ENCODE measurements around the gene FRAS1. TPM values are rescaled to one million over a fixed set of nuclear protein-coding genes. Genes with fewer than 3 reads are reported as not detected.
A peak's percentile ranks its signal among the peaks of the same experiment; 100 is the strongest.

The FRAS1 gene
- total and polyA plus RNA-seq, 2 of the 8 experiments (the other 6 are each of a cell fraction or from before 2014, with no cell fraction given): 38.5 to 109 TPM

DNA sequence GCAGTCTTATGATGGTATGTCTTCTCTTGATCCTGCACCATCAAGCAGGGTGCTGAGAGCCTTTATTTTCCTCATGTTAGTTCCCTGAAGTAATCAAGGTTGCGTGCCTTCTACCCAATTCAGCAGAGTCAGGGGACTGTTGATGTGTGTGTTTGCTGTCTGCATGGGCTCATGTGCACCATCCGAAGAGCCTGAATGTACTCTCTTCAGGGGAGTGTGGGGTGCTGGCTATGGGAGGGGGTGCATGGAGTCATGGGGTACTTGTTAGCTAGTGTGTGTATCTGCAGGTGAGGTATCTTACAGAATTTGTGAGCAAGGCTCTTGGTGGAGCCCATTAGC is 340.1 kb downstream of the FRAS1 start:
- FAIRE-seq (peak; percentile 7), DNase-seq (ENCODE audit: low read depth in 1 of 2, low spot score in 2 of 2) (no peak)
- Histone ChIP-seq H4K20me1 (replicated peaks in 1 of 2; ENCODE audit: control insufficient read depth in 1 of 2, insufficient read depth in 2 of 2, low read length in 2 of 2) (no peaks in the 10 kb centered on the region), H2AK5ac (ENCODE audit: low read depth, low read length) (peak overlapping the region; percentile 97), H3K14ac (ENCODE audit: insufficient read length) (no peak overlapping the region), H3K9me3 (ENCODE audit: insufficient read depth in 2 of 2, low read depth in 1 of 2, low read length in 1 of 2) (no peaks in the 10 kb centered on the region; a peak in 1 of 4 replicates), H3K9ac (replicated peaks in 1 of 4; ENCODE audit: extremely low read depth in 1 of 4, low read depth in 3 of 4, low read length in 3 of 4) (0 out of 7 replicates have a peak overlapping the region, but pooled peaks of 1 of the 4 experiments have one; percentile 26), H2BK15ac (ENCODE audit: low read length) (peak overlapping the region; percentile 88), H4K91ac (replicated peaks; ENCODE audit: insufficient read length, low read length) (peak overlapping the region; percentile 57), H3K27ac (ENCODE audit: low read depth, low read length) (no peak overlapping the region; the same call in 1 of the 2 replicates), H3K4me1 (replicated peaks in 1 of 4; ENCODE audit: control insufficient read depth in 3 of 4, insufficient read depth in 4 of 4, low read length in 3 of 4) (peaks cover 2 to 9% (median 5%) of the 10 kb centered on the region in 4 experiments; a peak in 4 of 7 replicates), H2BK5ac (ENCODE audit: low read depth, low read length) (peak overlapping the region; percentile 80; the same call in 1 of the 2 replicates), H2BK20ac (ENCODE audit: low read length) (peak overlapping the region; percentile 94; the same call in 1 of the 2 replicates), H3K23me2 (ENCODE audit: low read depth, low read length) (no peaks in the 10 kb centered on the region), H3K4me2 (ENCODE audit: insufficient read depth in 1 of 2, low read depth in 2 of 2, low read length in 2 of 2) (peak overlapping the region; percentile 42 to 53), H3K36me3 (ENCODE audit: control insufficient read depth in 2 of 4, insufficient read depth in 4 of 4, low read length in 3 of 4) (peaks cover 4 to 19% (median 12%) of the 10 kb centered on the region in 4 experiments; a peak in 6 of 8 replicates), H3K79me2 (ENCODE audit: control insufficient read depth in 1 of 2, insufficient read depth in 2 of 2, low read length in 2 of 2) (peaks cover 0 to 27% of the 10 kb centered on the region in 2 experiments; a peak in 2 of 4 replicates), H4K5ac (ENCODE audit: insufficient read length, low read depth, low read length) (peak overlapping the region; percentile 18), H2BK120ac (replicated peaks; ENCODE audit: low read depth, low read length) (peak overlapping the region; percentile 25), H2BK12ac (ENCODE audit: low read depth, low read length) (peak overlapping the region; percentile 64; the same call in 1 of the 2 replicates), H3K56ac (replicated peaks; ENCODE audit: insufficient read length, low read depth, low read length) (no peak overlapping the region), H3K4me3 (ENCODE audit: extremely low read depth in 1 of 4, insufficient read depth in 2 of 4, low read depth in 3 of 4, low read length in 4 of 4) (peak overlapping the region in 2 of 4 experiments; percentile 3 to 36; a peak in 3 of 8 replicates), H2AFZ (ENCODE audit: low read length) (no peak overlapping the region), H3K23ac (ENCODE audit: insufficient read length) (no peak overlapping the region), H3K27me3 (replicated peaks in 1 of 4; ENCODE audit: control insufficient read depth in 3 of 4, extremely low read depth in 1 of 4, insufficient read depth in 3 of 4, low read length in 3 of 4) (no peaks in the 10 kb centered on the region), H4K8ac (ENCODE audit: extremely low read depth, insufficient read depth, low read length) (no peak overlapping the region), H3K4ac (replicated peaks; ENCODE audit: insufficient read length, low read depth, low read length) (no peak overlapping the region), H3K18ac (ENCODE audit: extremely low read depth, low read length) (peak overlapping the region; percentile 56; the same call in 1 of the 2 replicates), H3K79me1 (ENCODE audit: low read depth, low read length) (peaks cover 2% of the 10 kb centered on the region; the same call in 1 of the 2 replicates)
- ChIA-PET POLR2A (ENCODE audit: partially characterized antibody) (no interaction called here), CTCF (ENCODE audit: partially characterized antibody) (interaction anchor here (1.0 to 1.1 kb wide), 2 partner anchors 305 to 341 kb away, joined by 3 read pairs; no protein-coding TSS in a partner anchor)
- 80% methylated on average over 2 of the region's 2 CpGs; no CpG with 5 or more reads in 1 of the 2 experiments for WGBS, 2 experiments (ENCODE audit: extremely low coverage in 1 of 2, insufficient coverage in 1 of 2, insufficient read length in 1 of 2, insufficient replicate concordance in 2 of 2, low coverage in 1 of 2, low lambda C conversion rate in 2 of 2, missing lambda C conversion rate in 1 of 2)
- no peak for TF ChIP-seq POU5F1 (IDR thresholded peaks at IDR 0.05; ENCODE audit: low read depth, low read length)

Data from H1 (cell line).